Measurements from ENCODE around the gene DUSP5. TPM values are rescaled to one million over a fixed set of nuclear protein-coding genes. Genes with fewer than 3 reads are reported as not detected.

DUSP5 gene
- total RNA-seq, 2 experiments from 2014 or later = 0.06 to 0.97 TPM

GRCh38 chr10:110481919-110482318 lies 15.8 kb upstream of the DUSP5 start:
- Histone ChIP-seq H3K9me3 (ENCODE audit: low read length) (no peaks in the 10 kb centered on the region), H3K4me3 (ENCODE audit: low read depth, low read length, poor library complexity, severe bottlenecking) (no peak overlapping the region), H3K79me2 (ENCODE audit: insufficient read depth, low read depth, low read length) (no peaks in the 10 kb centered on the region), H3K36me3 (ENCODE audit: insufficient read depth, low read length) (no peaks in the 10 kb centered on the region), H3K9me2 (ENCODE audit: insufficient read depth, low read length) (no peaks in the 10 kb centered on the region), H2AFZ (ENCODE audit: low read length) (no peak overlapping the region), H3K4me2 (ENCODE audit: low read length) (no peak overlapping the region), H3K27ac (ENCODE audit: low read depth, low read length, poor library complexity, severe bottlenecking) (no peak overlapping the region), H3K4me1 (ENCODE audit: insufficient read depth, low read length, poor library complexity, severe bottlenecking) (peaks cover 4% of the 10 kb centered on the region), H4K20me1 (ENCODE audit: insufficient read depth, low read length) (no peaks in the 10 kb centered on the region)
- no TSS peak for BruUV-seq (replicated peaks)
- ChIA-PET CTCF (ENCODE audit: unreplicated experiment) (no interaction called here), POLR2A (interaction anchor here (0.6 to 1.3 kb wide), 3 partner anchors 87 to 627 kb away, joined by 3 to 8 read pairs (median 3); no protein-coding TSS in a partner anchor)
- DNase-seq (ENCODE audit: low spot score) = no peak
- intact Hi-C loops (cut with micrococcal nuclease; ENCODE audit: unreplicated experiment) = no loop called here
- TF ChIP-seq, protein P1, sequence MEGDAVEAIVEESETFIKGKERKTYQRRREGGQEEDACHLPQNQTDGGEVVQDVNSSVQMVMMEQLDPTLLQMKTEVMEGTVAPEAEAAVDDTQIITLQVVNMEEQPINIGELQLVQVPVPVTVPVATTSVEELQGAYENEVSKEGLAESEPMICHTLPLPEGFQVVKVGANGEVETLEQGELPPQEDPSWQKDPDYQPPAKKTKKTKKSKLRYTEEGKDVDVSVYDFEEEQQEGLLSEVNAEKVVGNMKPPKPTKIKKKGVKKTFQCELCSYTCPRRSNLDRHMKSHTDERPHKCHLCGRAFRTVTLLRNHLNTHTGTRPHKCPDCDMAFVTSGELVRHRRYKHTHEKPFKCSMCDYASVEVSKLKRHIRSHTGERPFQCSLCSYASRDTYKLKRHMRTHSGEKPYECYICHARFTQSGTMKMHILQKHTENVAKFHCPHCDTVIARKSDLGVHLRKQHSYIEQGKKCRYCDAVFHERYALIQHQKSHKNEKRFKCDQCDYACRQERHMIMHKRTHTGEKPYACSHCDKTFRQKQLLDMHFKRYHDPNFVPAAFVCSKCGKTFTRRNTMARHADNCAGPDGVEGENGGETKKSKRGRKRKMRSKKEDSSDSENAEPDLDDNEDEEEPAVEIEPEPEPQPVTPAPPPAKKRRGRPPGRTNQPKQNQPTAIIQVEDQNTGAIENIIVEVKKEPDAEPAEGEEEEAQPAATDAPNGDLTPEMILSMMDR (conservative IDR thresholded peaks at IDR 0.05; ENCODE audit: low read length) = no peak
- TF ChIP-seq EZH2phosphoT487 (IDR thresholded peaks at IDR 0.05; ENCODE audit: borderline replicate concordance, low read depth, low read length) = no peak

- ChIA-PET CTCF (ENCODE audit: unreplicated experiment) (interaction anchor here (0.5 kb wide), 1 partner anchor 40 kb away, joined by 3 read pairs; no protein-coding TSS in a partner anchor), POLR2A (interaction anchor here (0.5 to 2.1 kb wide), 13 partner anchors 9 to 315 kb away, joined by 3 to 9 read pairs (median 4); no protein-coding TSS in a partner anchor)
- DNase-seq (ENCODE audit: low spot score) = no peak
- no peak overlapping the region for H3K4me3 ChIP-seq (ENCODE audit: low read depth, low read length, poor library complexity, severe bottlenecking)
- H3K4me1 ChIP-seq (ENCODE audit: insufficient read depth, low read length, poor library complexity, severe bottlenecking) = peaks cover 10% of the 10 kb centered on the region
- H2AFZ ChIP-seq (ENCODE audit: low read length) = no peak overlapping the region
- no peak overlapping the region for H3K4me2 ChIP-seq (ENCODE audit: low read length)
- no peaks in the 10 kb centered on the region for H3K36me3 ChIP-seq (ENCODE audit: insufficient read depth, low read length)
- no peaks in the 10 kb centered on the region for H3K9me3 ChIP-seq (ENCODE audit: low read length)
- no peaks in the 10 kb centered on the region for H3K79me2 ChIP-seq (ENCODE audit: insufficient read depth, low read depth, low read length)
- TF ChIP-seq, protein P1 (conservative IDR thresholded peaks at IDR 0.05; ENCODE audit: low read length) = no peak
- no peak for TF ChIP-seq EZH2phosphoT487 (IDR thresholded peaks at IDR 0.05; ENCODE audit: borderline replicate concordance, low read depth, low read length)
- BruUV-seq (replicated peaks) = no TSS peak
- no peaks in the 10 kb centered on the region for H4K20me1 ChIP-seq (ENCODE audit: insufficient read depth, low read length)
- H3K27ac ChIP-seq (ENCODE audit: low read depth, low read length, poor library complexity, severe bottlenecking) = no peak overlapping the region
- intact Hi-C loops (cut with micrococcal nuclease; ENCODE audit: unreplicated experiment) = no loop called here
- no peaks in the 10 kb centered on the region for H3K9me2 ChIP-seq (ENCODE audit: insufficient read depth, low read length)
These were observed 14.1 kb upstream of the DUSP5 start for GRCh38 chr10:110483633-110484032.

- DNase-seq (ENCODE audit: low spot score) = no peak
- Histone ChIP-seq H3K27ac (ENCODE audit: low read depth, low read length, poor library complexity, severe bottlenecking) (no peak overlapping the region), H3K79me2 (ENCODE audit: insufficient read depth, low read depth, low read length) (no peaks in the 10 kb centered on the region), H3K4me1 (ENCODE audit: insufficient read depth, low read length, poor library complexity, severe bottlenecking) (peaks cover 10% of the 10 kb centered on the region), H3K4me2 (ENCODE audit: low read length) (no peak overlapping the region), H3K9me3 (ENCODE audit: low read length) (no peaks in the 10 kb centered on the region), H3K9me2 (ENCODE audit: insufficient read depth, low read length) (no peaks in the 10 kb centered on the region), H3K36me3 (ENCODE audit: insufficient read depth, low read length) (no peaks in the 10 kb centered on the region), H4K20me1 (ENCODE audit: insufficient read depth, low read length) (no peaks in the 10 kb centered on the region), H3K4me3 (ENCODE audit: low read depth, low read length, poor library complexity, severe bottlenecking) (no peak overlapping the region), H2AFZ (ENCODE audit: low read length) (no peak overlapping the region)
- CTCF ChIA-PET (ENCODE audit: unreplicated experiment) = no interaction called here
- no peak for TF ChIP-seq EZH2phosphoT487 (IDR thresholded peaks at IDR 0.05; ENCODE audit: borderline replicate concordance, low read depth, low read length)
- TF ChIP-seq, protein P1 (conservative IDR thresholded peaks at IDR 0.05; ENCODE audit: low read length) = no peak
- BruUV-seq (replicated peaks) = no TSS peak
- intact Hi-C loops (cut with micrococcal nuclease; ENCODE audit: unreplicated experiment) = no loop called here
- POLR2A ChIA-PET = interaction anchor here (0.7 to 1.1 kb wide), 2 partner anchors 48 to 149 kb away, joined by 4 to 5 read pairs; no protein-coding TSS in a partner anchor
These were observed 12.2 kb upstream of the DUSP5 start for GRCh38 chr10:110485541-110485940.

All from OCI-LY7 (cell line).